ENCODE results near the gene DEUP1.

DNA sequence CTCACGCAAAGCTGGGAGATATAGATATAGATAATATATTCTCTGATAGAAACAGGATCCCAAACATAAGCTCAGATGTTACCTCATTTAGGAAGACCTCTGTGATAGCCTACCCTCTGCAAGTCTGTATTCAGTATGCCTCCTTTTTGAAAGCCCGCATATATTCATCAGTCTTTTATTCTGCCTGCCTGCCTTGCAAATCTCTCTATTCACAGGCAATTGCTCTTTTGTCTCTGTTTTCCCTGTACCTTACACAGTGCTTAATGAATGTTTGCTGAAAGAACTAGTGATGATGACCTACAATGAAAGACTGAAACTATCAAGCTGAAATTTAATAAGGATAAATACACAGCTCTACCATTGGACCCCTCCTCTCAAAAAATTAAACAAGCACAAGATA lies 18.4 kb downstream of the DEUP1 start:
- TF ChIP-seq, protein P1, sequence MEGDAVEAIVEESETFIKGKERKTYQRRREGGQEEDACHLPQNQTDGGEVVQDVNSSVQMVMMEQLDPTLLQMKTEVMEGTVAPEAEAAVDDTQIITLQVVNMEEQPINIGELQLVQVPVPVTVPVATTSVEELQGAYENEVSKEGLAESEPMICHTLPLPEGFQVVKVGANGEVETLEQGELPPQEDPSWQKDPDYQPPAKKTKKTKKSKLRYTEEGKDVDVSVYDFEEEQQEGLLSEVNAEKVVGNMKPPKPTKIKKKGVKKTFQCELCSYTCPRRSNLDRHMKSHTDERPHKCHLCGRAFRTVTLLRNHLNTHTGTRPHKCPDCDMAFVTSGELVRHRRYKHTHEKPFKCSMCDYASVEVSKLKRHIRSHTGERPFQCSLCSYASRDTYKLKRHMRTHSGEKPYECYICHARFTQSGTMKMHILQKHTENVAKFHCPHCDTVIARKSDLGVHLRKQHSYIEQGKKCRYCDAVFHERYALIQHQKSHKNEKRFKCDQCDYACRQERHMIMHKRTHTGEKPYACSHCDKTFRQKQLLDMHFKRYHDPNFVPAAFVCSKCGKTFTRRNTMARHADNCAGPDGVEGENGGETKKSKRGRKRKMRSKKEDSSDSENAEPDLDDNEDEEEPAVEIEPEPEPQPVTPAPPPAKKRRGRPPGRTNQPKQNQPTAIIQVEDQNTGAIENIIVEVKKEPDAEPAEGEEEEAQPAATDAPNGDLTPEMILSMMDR (IDR thresholded peaks at IDR 0.05) = no peak
- no peak for TF ChIP-seq EZH2 (IDR thresholded peaks at IDR 0.05; ENCODE audit: borderline replicate concordance, insufficient read depth, low read depth, low read length, poor library complexity, severe bottlenecking)
